Spinal cord (tissue), 10 donors: ENCODE measurements around the gene MVB12B. TPM values are rescaled to one million over a fixed set of nuclear protein-coding genes. Genes with fewer than 3 reads are reported as not detected.

ENCODE experiments used
- DNase-seq, 6 donors: peaks; one replicate each; pipeline versions ENCODE4 v3.0.0 to v3.0.0-alpha.2; 2013 to 2015; ENCODE audit warnings: low spot score in 6 of 6, low read depth in 4 of 6
- H3K27ac ChIP-seq: one replicate; pipeline ENCODE4 v1.5.1; 2013; ENCODE audit warnings: low read depth, low read length, control low read depth
- H3K27me3 ChIP-seq: one replicate; pipeline ENCODE4 v1.6.1; 2013; ENCODE audit warnings: low read length; ENCODE audit not compliant: control insufficient read depth, insufficient read depth
- H3K36me3 ChIP-seq: one replicate; pipeline ENCODE4 v1.6.1; 2013; ENCODE audit warnings: low read length; ENCODE audit not compliant: control insufficient read depth, insufficient read depth
- H3K4me1 ChIP-seq: one replicate; pipeline ENCODE4 v1.6.1; 2013; ENCODE audit warnings: low read length; ENCODE audit not compliant: control insufficient read depth, insufficient read depth
- H3K4me3 ChIP-seq: one replicate; pipeline ENCODE4 v1.5.1; 2013; ENCODE audit warnings: low read depth, low read length, control low read depth
- H3K9me3 ChIP-seq: one replicate; pipeline ENCODE4 v1.6.1; 2013; ENCODE audit warnings: low read length; ENCODE audit not compliant: control insufficient read depth, insufficient read depth
- WGBS: methylation state at CpG from one replicate; pipeline ENCODE4 v1.1.5; 2013; ENCODE audit warnings: missing lambda C conversion rate; ENCODE audit not compliant: insufficient coverage; 5-methylcytosine and 5-hydroxymethylcytosine counted together
- polyA plus RNA-seq, 2 donors: library from polyadenylated mRNA; unstranded; fragments of 120-200 nt; gene quantifications; one replicate each; pipeline ENCODE4 v1.2.1, GENCODE V29; 2013; ENCODE audit not compliant: insufficient read length in 2 of 2
- total RNA-seq, 2 donors: library from RNA; depleted of rRNA in 1 of 2; stranded (reverse); fragments of 120-200 nt in 1 of 2; fragments of >200 nt in 1 of 2; gene quantifications; one replicate each; pipeline versions ENCODE4 v1.2.3 to v1.2.4, GENCODE V29; 2013 to 2014
- donor health status: healthy.

Gene MVB12B
- total and polyA plus RNA-seq, 4 donors = 28.9 to 84.2 (median 55.6) TPM

GRCh38 chr9:126388964-126389708 is 62.5 kb downstream of the MVB12B start:
- no peak for DNase-seq
- H3K4me1 ChIP-seq = peaks cover 39% of the 10 kb centered on the region
- WGBS = 62% methylated on average over 8 of the region's 8 CpGs
- no peak overlapping the region for H3K27ac ChIP-seq
- H3K27me3 ChIP-seq = no peaks in the 10 kb centered on the region
- peaks cover 33% of the 10 kb centered on the region for H3K36me3 ChIP-seq
- H3K4me3 ChIP-seq = no peak overlapping the region
- H3K9me3 ChIP-seq = no peaks in the 10 kb centered on the region

GRCh38 chr9:126389992-126390391 is 63.4 kb downstream of the MVB12B start:
- H3K27ac ChIP-seq = no peak overlapping the region
- no peak for DNase-seq
- peaks cover 39% of the 10 kb centered on the region for H3K4me1 ChIP-seq
- 100% methylated on average over 1 of the region's 2 CpGs for WGBS
- peaks cover 33% of the 10 kb centered on the region for H3K36me3 ChIP-seq
- H3K4me3 ChIP-seq = no peak overlapping the region
- no peaks in the 10 kb centered on the region for H3K27me3 ChIP-seq
- no peaks in the 10 kb centered on the region for H3K9me3 ChIP-seq

GRCh38 chr9:126390923-126391322 is 64.3 kb downstream of the MVB12B start:
- H3K36me3 ChIP-seq = peaks cover 38% of the 10 kb centered on the region
- H3K4me1 ChIP-seq = peaks cover 36% of the 10 kb centered on the region
- WGBS = 90% methylated on average over 9 of the region's 9 CpGs
- no peak overlapping the region for H3K4me3 ChIP-seq
- H3K9me3 ChIP-seq = no peaks in the 10 kb centered on the region
- no peaks in the 10 kb centered on the region for H3K27me3 ChIP-seq
- no peak for DNase-seq
- no peak overlapping the region for H3K27ac ChIP-seq

DNA sequence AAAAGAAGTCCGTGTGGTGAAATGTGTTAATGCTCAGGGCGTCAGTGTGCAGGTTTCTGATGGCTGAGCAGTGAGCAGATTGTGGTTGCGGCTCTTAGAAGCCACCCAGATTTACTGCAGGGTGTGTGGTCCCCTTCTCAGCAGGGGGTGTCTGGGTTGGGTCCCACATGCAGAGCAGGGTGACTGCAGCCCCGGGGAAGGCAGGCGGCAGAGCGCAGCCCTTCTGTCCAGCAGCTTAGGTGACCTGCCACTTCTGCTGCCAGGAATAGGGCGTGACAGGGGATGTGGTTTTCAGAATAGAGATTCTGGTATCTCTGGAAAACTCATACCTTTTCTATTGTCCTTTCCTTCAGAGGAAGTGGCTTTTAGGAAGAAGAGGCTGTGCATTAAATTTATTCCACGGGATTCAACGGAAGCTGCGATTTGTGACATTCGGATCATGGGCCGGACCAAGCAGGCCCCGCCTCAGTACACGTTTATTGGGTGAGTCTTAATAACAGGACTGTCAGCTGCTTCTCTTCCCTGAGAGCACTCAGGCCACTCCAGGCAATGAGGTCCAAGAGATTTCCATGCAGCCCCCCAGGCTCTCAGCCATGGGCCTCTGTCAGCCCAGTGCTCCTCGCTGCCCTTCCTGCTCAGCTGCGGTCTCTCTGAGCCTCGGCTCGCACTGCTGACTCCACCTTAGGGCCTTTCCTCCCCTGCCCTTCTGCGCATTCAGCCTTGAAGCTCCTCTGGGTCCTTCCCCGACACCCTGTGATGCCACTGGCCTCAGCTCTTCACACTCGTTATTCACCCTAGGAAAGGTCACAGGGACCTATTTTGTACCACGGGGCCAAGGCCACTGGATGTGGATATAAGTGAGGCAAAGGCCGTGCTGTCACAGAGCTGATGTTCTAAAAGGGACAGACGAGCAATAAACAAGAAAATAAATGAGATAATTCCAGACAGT is 65.4 kb downstream of the MVB12B start:
- peak overlapping the region; percentile 47 for H3K27ac ChIP-seq

GRCh38 chr9:126392662-126393371 is 66.2 kb downstream of the MVB12B start:
- Histone ChIP-seq H3K36me3 (peaks cover 49% of the 10 kb centered on the region), H3K9me3 (no peaks in the 10 kb centered on the region), H3K27me3 (no peaks in the 10 kb centered on the region), H3K4me3 (no peak overlapping the region), H3K27ac (peak overlapping the region; percentile 47), H3K4me1 (peaks cover 39% of the 10 kb centered on the region)
- WGBS = 67% methylated on average over 8 of the region's 9 CpGs
- peak in 1 of 6 donors; percentile 62 for DNase-seq

More for the DNA sequence above, 65.4 kb downstream of the MVB12B start:
- 86% methylated on average over 20 of the region's 24 CpGs for WGBS
- no peak for DNase-seq
- no peak overlapping the region for H3K4me3 ChIP-seq
- peaks cover 45% of the 10 kb centered on the region for H3K36me3 ChIP-seq
- H3K9me3 ChIP-seq = no peaks in the 10 kb centered on the region
- H3K27me3 ChIP-seq = no peaks in the 10 kb centered on the region
- H3K4me1 ChIP-seq = peaks cover 35% of the 10 kb centered on the region

- Histone ChIP-seq H3K27ac (no peak overlapping the region), H3K4me1 (peaks cover 48% of the 10 kb centered on the region), H3K27me3 (no peaks in the 10 kb centered on the region), H3K9me3 (no peaks in the 10 kb centered on the region), H3K36me3 (peaks cover 58% of the 10 kb centered on the region), H3K4me3 (no peak overlapping the region)
- DNase-seq = no peak
- WGBS = 75% methylated on average over 3 of the region's 6 CpGs
These were observed 67.2 kb downstream of the MVB12B start for GRCh38 chr9:126393876-126394275.

DNA sequence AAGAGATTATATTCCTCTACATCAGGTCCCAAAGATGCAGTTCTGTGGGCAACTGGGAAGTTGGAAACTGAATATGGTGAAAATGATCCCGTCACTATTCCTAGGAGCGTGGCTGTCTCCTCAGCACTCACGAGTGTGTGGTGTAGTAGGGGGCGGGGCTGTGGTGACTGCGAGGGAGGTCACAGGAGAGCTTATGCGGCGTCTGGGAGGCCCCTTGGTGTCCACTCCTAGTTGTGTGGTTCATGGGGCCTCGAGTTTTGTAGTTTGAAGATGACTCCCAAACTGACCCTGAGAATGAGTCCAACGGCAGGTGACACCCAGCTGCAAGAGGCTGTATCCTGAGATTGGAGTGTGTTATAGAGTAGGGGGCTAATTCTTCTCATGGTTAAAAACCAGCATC is 68.2 kb downstream of the MVB12B start:
- no peaks in the 10 kb centered on the region for H3K9me3 ChIP-seq
- no peak overlapping the region for H3K27ac ChIP-seq
- H3K4me3 ChIP-seq = no peak overlapping the region
- peaks cover 67% of the 10 kb centered on the region for H3K36me3 ChIP-seq
- DNase-seq = no peak
- H3K27me3 ChIP-seq = no peaks in the 10 kb centered on the region
- WGBS = 89% methylated on average over 8 of the region's 9 CpGs
- peaks cover 51% of the 10 kb centered on the region for H3K4me1 ChIP-seq

- Histone ChIP-seq H3K36me3 (peaks cover 73% of the 10 kb centered on the region), H3K27ac (no peak overlapping the region), H3K4me3 (no peak overlapping the region), H3K9me3 (no peaks in the 10 kb centered on the region), H3K4me1 (peaks cover 51% of the 10 kb centered on the region), H3K27me3 (no peaks in the 10 kb centered on the region)
- WGBS = 85% methylated on average over 3 of the region's 7 CpGs
- no peak for DNase-seq
These were observed 69.0 kb downstream of the MVB12B start for GRCh38 chr9:126395439-126396212.

GRCh38 chr9:126397056-126397455 is 70.4 kb downstream of the MVB12B start:
- Histone ChIP-seq H3K4me1 (peaks cover 40% of the 10 kb centered on the region), H3K27me3 (no peaks in the 10 kb centered on the region), H3K27ac (no peak overlapping the region), H3K36me3 (peaks cover 72% of the 10 kb centered on the region), H3K4me3 (no peak overlapping the region), H3K9me3 (no peaks in the 10 kb centered on the region)
- 94% methylated on average over 4 of the region's 5 CpGs for WGBS
- DNase-seq = no peak
